ENCODE data around the gene BCAT1. TPM values are rescaled to one million over a fixed set of nuclear protein-coding genes. Genes with fewer than 3 reads are reported as not detected.
A peak's percentile ranks its signal among the peaks of the same experiment; 100 is the strongest.

BCAT1 gene
- total and polyA plus RNA-seq, 2 experiments from 2014 or later: 46.4 to 72.8 TPM

- Histone ChIP-seq H4K20me1 (ENCODE audit: insufficient read depth, poor library complexity, severe bottlenecking) (peaks cover 5% of the 10 kb centered on the region), H3K4me2 (peak overlapping the region; percentile 98), H3K9me3 (ENCODE audit: low read depth) (no peaks in the 10 kb centered on the region), H3K36me3 (replicated peaks; ENCODE audit: insufficient read depth, low read depth) (no peaks in the 10 kb centered on the region), H3K79me2 (peaks cover 9% of the 10 kb centered on the region), H3K27me3 (peaks cover 41% of the 10 kb centered on the region), H3K4me1 (ENCODE audit: insufficient read depth) (peaks cover 16% of the 10 kb centered on the region), H3K27ac (no peak overlapping the region), H3K4me3 (peak overlapping the region; percentile 47), H3K9me2 (replicated peaks; ENCODE audit: insufficient read depth) (no peaks in the 10 kb centered on the region), H2AFZ (peak overlapping the region; percentile 33)
- TF ChIP-seq CTCF (IDR thresholded peaks at IDR 0.05; ENCODE audit: poor library complexity) (no peak), EZH2phosphoT487 (IDR thresholded peaks at IDR 0.05; ENCODE audit: low read depth, severe bottlenecking, unreplicated experiment) (no peak)
- DNase-seq (ENCODE audit: low spot score): no peak
- WGBS (ENCODE audit: low lambda C conversion rate, missing lambda C conversion rate): 34% methylated on average over 25 of the region's 25 CpGs
These were observed 45.4 kb downstream of the BCAT1 start for GRCh38 chr12:24903329-24904088.

- WGBS (ENCODE audit: low lambda C conversion rate, missing lambda C conversion rate): 3% methylated on average over 68 of the region's 74 CpGs
- TF ChIP-seq EZH2 (IDR thresholded peaks at IDR 0.05; ENCODE audit: borderline replicate concordance) (no peak), EZH2phosphoT487 (IDR thresholded peaks at IDR 0.05; ENCODE audit: low read depth, severe bottlenecking, unreplicated experiment) (peak; percentile 33)
- no peak overlapping the region for H3K27ac ChIP-seq
- peaks cover 5% of the 10 kb centered on the region for H4K20me1 ChIP-seq (ENCODE audit: insufficient read depth, poor library complexity, severe bottlenecking)
- peak; percentile 28 for DNase-seq (ENCODE audit: low spot score)
- H3K4me1 ChIP-seq (ENCODE audit: insufficient read depth): peaks cover 16% of the 10 kb centered on the region
- H2AFZ ChIP-seq: peak overlapping the region; percentile 33
- peaks cover 9% of the 10 kb centered on the region for H3K79me2 ChIP-seq
- H3K9me3 ChIP-seq (ENCODE audit: low read depth): no peaks in the 10 kb centered on the region
- H3K27me3 ChIP-seq: peaks cover 41% of the 10 kb centered on the region
- H3K36me3 ChIP-seq (replicated peaks; ENCODE audit: insufficient read depth, low read depth): no peaks in the 10 kb centered on the region
- peak overlapping the region; percentile 98 for H3K4me2 ChIP-seq
- no peaks in the 10 kb centered on the region for H3K9me2 ChIP-seq (replicated peaks; ENCODE audit: insufficient read depth)
- H3K4me3 ChIP-seq: peak overlapping the region; percentile 47
These were observed 46.2 kb downstream of the BCAT1 start for GRCh38 chr12:24902511-24903328.

GRCh38 chr12:24901576-24902461 is 47.1 kb downstream of the BCAT1 start:
- no peak for DNase-seq (ENCODE audit: low spot score)
- peaks cover 16% of the 10 kb centered on the region for H3K4me1 ChIP-seq (ENCODE audit: insufficient read depth)
- no peaks in the 10 kb centered on the region for H3K36me3 ChIP-seq (replicated peaks; ENCODE audit: insufficient read depth, low read depth)
- H4K20me1 ChIP-seq (ENCODE audit: insufficient read depth, poor library complexity, severe bottlenecking): peaks cover 5% of the 10 kb centered on the region
- peak overlapping the region; percentile 98 for H3K4me2 ChIP-seq
- H3K9me2 ChIP-seq (replicated peaks; ENCODE audit: insufficient read depth): no peaks in the 10 kb centered on the region
- no peak overlapping the region for H2AFZ ChIP-seq
- peak; percentile 48 for TF ChIP-seq EZH2 (IDR thresholded peaks at IDR 0.05; ENCODE audit: borderline replicate concordance)
- TF ChIP-seq CTCF (IDR thresholded peaks at IDR 0.05; ENCODE audit: poor library complexity): no peak
- no peaks in the 10 kb centered on the region for H3K9me3 ChIP-seq (ENCODE audit: low read depth)
- peak overlapping the region; percentile 47 for H3K4me3 ChIP-seq
- H3K79me2 ChIP-seq: peaks cover 9% of the 10 kb centered on the region
- peaks cover 41% of the 10 kb centered on the region for H3K27me3 ChIP-seq
- no peak overlapping the region for H3K27ac ChIP-seq
- 27% methylated on average over 33 of the region's 33 CpGs for WGBS (ENCODE audit: low lambda C conversion rate, missing lambda C conversion rate)

Measured in hepatocyte (in vitro differentiated cells).